ENCODE measurements around the gene MTLN.
"Not testable (repeated sequence)": the region's sequence is repeated elsewhere in the genome, so short reads cannot be mapped to it uniquely, and the experiment has no call there.

GRCh38 chr2:110261910-110262309 is 49.6 kb upstream of the MTLN start:
- not testable (repeated sequence) for TF ChIP-seq KDM1A (IDR thresholded peaks at IDR 0.05; ENCODE audit: borderline replicate concordance, low read length); TBP (IDR thresholded peaks at IDR 0.05; ENCODE audit: low read depth, low read length); HDAC2 (IDR thresholded peaks at IDR 0.05; ENCODE audit: borderline replicate concordance in 1 of 2, low read depth in 2 of 2, low read length in 2 of 2); RNF2 (IDR thresholded peaks at IDR 0.05; ENCODE audit: borderline replicate concordance, low read depth, low read length, missing control alignments, poor library complexity, severe bottlenecking); RAD21 (IDR thresholded peaks at IDR 0.05 in 1 of 2, conservative IDR thresholded peaks at IDR 0.05 in 1 of 2; ENCODE audit: low read depth in 2 of 2, low read length in 2 of 2); CTCF (IDR thresholded peaks at IDR 0.05; ENCODE audit: control extremely low read depth in 1 of 3, insufficient read depth in 1 of 3, low read depth in 1 of 3, low read length in 3 of 3); POLR2AphosphoS5 (IDR thresholded peaks at IDR 0.05; ENCODE audit: low read depth, low read length); TCF12 (IDR thresholded peaks at IDR 0.05; ENCODE audit: low read depth, low read length); RXRA (IDR thresholded peaks at IDR 0.05; ENCODE audit: insufficient read depth, low read depth, low read length); GABPA (IDR thresholded peaks at IDR 0.05; ENCODE audit: borderline replicate concordance, insufficient read depth, low read length); RBBP5 (IDR thresholded peaks at IDR 0.05; ENCODE audit: borderline replicate concordance, low read depth, low read length); SUZ12 (IDR thresholded peaks at IDR 0.05; ENCODE audit: low read length); POLR2A (IDR thresholded peaks at IDR 0.05; ENCODE audit: control extremely low read depth in 1 of 2, low read depth in 2 of 2, low read length in 2 of 2)

Data from H1 (cell line).